Measurements from ENCODE around the gene SPPL2A.

GRCh38 chr15:50758712-50759205, 6.7 kb downstream of the SPPL2A start:
- TF ChIP-seq POLR2A (IDR thresholded peaks at IDR 0.05; ENCODE audit: low read depth, low read length), result no peak
- TF ChIP-seq TAF1 (IDR thresholded peaks at IDR 0.05; ENCODE audit: borderline replicate concordance, low read depth, low read length), result no peak
